Measurements from ENCODE around the gene PTPRB.

Gene PTPRB

GRCh38 chr12:70643939-70644338 lies 6.7 kb upstream of the PTPRB start:
- no peak for DNase-seq (ENCODE audit: low spot score)

DNA sequence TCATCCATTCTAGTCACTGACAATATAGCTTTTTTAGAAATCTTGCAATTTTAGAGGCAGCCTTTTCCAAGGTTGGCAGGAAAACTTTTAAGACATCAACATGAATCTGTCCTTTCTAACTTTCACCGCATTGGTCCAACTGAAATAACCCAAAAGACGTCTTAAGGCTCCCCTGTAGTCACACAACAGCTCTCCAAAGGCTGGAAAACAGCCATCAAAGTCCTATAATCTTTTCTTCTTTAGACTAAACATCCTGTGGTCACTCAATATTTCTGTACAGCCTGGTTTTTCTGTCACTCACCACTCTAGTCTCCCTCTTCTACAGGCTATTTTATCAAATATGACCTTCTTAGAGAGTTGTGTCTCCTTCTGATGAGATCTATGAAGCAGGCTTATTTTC lies 4.5 kb upstream of the PTPRB start:
- DNase-seq (ENCODE audit: low spot score), result no peak

DNA sequence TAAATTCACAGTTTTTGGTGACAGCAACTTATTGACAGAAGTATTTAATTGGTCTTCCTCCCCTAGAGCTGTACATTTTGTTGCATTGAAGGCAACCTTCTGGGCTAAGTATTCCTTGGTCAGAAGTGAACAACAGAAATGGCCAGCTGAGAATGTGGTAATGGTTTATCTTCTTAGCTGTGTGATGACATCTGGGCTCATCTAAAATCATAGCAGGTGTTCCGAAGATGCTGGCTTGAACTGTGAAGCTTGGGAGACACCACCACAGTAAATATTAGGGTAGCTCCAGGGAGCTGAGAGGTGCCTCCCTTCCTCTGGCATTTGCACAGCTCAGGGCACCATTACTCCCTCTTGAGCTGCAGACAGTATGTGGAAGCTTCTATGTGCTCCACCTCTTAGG lies 3.7 kb upstream of the PTPRB start:
- no peak for DNase-seq (ENCODE audit: low spot score)

DNA sequence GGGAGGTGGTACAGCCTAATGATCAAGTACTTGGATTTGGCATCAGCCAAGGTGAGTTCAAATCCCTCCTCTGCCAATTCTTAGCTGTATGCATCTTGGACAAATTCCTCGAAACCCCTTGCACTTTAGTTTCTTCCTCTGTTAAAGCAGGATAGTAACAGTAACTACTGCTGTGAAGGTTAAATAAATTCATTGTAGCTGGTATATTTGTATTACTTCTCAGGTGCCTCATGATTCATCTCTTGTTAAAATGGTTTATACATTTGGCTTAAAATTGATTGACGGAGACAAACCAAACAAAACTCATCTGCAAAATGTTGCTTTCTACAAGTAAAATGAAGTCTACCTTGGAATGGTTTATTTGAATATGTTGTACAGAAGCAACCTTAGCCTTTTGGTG lies 2.3 kb upstream of the PTPRB start:
- DNase-seq (ENCODE audit: low spot score), result no peak

DNA sequence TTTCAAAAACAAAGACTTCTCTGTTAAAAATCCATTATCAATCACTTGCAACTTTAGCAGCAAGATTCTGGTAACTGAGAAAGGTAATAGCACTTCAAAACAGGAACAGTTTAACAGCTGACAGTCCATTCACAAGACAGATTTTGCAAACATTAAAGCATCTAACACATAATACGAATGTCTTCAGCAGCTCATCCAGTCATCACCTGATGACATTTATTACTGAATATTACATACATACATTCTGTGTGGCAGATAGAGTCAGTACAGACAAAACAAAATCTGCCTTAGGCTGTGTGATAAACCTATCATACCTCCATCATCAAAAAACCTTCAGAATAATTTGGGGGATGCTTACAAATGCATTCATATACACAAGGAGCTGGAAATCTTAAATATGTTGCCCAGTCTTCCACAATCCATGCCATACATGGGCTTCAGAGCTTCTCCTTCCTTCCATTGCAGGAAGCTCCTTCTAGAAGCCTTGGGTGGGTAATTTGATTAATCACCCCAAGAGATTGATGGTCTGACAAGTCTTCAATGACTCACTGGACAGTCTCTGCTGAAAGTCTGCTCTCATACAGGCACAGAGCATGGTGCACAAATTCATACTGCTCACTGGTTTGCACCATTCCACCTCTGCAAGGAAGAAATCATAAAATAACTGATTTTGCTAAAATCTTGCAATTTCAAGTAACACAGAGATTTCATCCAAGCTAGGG lies 1.6 kb upstream of the PTPRB start:
- no peak for DNase-seq (ENCODE audit: low spot score)

GRCh38 chr12:70635755-70636154 lies 1.5 kb downstream of the PTPRB start:
- DNase-seq (ENCODE audit: low spot score), result no peak

- no peak for DNase-seq (ENCODE audit: low spot score)
These were observed 8.3 kb downstream of the PTPRB start for GRCh38 chr12:70628701-70629480.

DNA sequence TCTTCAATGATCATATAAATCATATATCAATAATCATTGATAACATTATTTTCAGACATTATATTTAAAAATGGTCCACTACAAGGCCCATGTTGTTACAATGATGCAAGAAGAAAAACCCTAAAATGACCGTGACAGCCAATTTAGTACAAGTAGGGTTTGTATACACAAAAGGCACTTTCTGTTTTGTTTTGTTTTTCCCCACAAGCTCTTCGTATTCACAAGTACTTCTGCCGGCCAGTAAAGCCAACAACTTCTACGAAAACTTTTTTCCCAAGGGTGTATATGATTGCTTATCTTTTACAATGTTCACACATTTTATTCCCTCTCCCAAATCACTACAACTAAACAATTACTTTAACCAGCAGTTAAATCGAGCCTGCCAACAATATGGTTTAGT lies 9.6 kb downstream of the PTPRB start:
- DNase-seq (ENCODE audit: low spot score), result no peak

DNA sequence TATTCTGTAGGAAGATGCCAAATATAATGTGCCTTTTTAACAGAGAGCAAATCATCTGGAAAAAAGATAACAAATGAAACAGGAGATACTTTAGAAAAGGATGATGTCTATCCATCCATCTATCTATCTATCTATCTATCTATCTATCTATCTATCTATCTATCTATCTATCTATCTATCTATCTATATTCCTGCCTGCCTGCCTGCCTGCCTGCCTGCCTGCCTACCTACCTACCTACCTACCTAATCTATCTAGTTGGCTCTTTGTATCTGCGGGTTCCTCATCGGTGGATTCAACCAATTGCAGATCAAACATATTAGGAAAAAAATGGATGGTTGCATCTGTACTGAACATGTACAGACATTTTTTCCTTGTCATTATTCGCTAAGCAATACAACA lies 11.0 kb downstream of the PTPRB start:
- DNase-seq (ENCODE audit: low spot score), result no peak

GRCh38 chr12:70619471-70620152 lies 17.6 kb downstream of the PTPRB start:
- DNase-seq (ENCODE audit: low spot score), result no peak

DNA sequence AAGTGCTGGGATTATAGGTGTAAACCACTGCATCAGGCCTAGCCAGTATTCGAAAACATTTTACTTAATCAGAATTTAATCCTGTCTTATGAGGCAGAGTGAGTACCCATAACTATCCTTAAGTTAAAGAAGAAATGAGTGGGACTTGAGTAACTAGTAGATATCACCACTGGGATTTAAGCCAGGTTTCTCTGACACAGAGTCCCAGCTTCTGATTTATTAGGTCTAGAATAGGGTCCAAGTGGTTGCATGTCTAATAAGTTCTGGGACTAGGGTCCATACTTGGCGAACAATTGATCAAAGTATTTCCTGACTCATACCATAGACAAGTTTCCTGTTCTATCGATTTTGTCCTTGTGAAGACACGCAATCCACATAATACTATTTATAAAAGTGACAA lies 18.9 kb downstream of the PTPRB start:
- DNase-seq (ENCODE audit: low spot score), result no peak

- no peak for DNase-seq (ENCODE audit: low spot score)
These were observed 19.8 kb downstream of the PTPRB start for GRCh38 chr12:70617450-70617849.

DNA sequence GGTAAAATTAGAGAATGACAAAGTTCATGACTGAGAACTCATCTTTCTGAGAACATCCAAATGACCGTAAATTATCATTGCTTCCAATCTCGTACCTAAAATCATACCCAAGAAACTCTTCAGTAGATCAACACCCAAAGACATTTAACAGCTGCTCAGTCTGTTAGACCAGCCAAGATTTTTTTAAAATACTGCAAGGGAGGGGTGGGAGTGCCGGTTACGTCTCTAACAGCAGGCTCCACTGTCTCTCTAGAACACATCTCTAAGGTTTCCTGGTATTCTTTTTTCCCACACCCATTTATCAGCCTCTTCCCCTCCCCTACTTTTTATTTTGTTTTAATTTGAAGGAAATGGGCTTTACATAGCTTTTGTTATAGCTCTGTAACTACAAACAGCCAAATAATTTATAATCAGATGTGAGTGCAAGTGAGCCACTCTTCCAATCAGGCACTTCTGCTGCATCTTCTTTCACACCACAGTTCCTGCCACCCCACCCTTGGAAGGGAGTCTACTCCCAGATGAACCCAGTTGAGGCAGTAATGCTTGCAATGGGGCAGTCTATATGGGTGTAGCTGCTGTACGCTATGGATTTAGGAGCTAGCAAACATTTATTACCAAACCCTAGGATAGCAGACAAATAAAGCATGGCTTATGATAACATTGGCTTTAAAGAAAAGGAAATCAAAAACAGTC lies 21.9 kb downstream of the PTPRB start:
- DNase-seq (ENCODE audit: low spot score), result no peak

DNA sequence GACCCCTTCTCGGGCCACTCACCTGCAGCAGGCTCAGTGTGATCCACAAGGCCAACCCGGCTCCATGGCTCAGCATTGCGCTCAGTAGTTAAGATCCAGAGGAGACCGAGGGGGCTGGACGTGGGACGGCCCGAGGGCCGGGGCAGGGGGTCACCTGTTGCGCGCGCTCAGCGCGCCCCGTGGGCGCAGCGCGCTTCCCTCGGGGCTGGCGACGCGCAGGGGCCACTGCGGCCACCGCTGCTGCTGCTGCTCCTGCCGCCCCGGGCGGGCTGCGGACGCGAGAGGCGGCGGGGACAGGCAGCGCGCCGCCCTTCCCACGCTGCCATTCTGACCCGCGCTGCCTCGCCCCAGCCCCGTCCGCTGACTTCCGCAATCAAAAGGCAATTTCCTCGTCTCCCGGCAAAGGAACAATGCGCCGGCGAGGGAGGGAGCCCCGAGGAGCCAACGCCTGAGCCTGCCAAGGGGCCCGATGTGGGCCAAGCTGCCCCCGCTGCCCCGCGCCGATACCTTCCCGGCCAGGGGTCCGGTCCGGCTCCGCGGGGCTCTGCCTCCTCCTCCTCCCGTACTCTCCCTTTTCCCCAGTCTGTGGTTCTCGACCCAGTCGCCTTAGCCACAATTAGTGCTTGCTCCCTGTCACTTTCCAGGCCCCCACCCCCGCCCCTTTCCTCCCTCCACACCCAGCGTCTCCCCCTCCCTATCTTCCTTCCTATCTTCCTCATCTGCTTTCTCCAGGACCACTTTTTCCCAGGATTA lies 27.3 kb downstream of the PTPRB start:
- DNase-seq (ENCODE audit: low spot score), result peak; percentile 76

DNA sequence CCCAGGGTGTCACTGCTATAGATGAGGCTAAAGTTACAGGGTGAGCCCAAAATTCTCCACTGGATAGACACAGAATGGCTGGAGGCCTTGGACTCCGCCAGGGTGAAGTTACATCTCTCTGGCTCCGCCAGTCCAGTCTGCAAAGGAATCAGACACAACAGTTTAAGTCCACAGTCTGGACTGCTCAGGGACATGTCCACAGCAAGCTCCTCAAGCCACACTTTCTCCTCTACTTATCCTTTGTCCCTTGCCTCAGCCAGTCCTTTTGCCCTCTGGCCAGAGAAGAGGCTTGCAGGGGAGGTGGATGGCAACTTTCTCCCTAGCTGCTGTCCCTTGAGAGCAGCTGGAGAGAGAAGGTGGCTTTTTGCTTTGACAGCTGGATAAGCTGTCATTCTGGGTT lies 28.0 kb downstream of the PTPRB start:
- DNase-seq (ENCODE audit: low spot score), result peak; percentile 14

DNA sequence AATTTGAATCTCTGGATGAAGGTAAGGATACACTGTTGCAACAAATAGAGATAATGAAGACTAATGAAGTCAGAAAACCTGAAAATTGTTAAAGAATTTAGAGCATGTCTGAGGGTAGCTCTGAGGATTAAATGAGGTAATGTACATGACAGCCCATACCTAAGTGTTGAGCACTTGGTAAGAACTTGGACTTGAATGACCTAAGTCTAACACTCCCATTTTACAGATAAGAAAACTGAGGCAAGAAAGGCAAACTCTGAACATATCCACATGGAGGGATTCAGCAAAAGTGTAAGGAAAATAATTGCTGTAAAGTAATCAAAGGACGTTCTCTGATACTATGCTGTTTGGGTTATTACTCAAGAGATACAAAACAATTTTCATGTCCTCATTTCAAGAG lies 29.0 kb downstream of the PTPRB start:
- DNase-seq (ENCODE audit: low spot score), result no peak

GRCh38 chr12:70607107-70607506 lies 30.1 kb downstream of the PTPRB start:
- DNase-seq (ENCODE audit: low spot score), result no peak

GRCh38 chr12:70605976-70606375 lies 31.3 kb downstream of the PTPRB start:
- DNase-seq (ENCODE audit: low spot score), result no peak

DNA sequence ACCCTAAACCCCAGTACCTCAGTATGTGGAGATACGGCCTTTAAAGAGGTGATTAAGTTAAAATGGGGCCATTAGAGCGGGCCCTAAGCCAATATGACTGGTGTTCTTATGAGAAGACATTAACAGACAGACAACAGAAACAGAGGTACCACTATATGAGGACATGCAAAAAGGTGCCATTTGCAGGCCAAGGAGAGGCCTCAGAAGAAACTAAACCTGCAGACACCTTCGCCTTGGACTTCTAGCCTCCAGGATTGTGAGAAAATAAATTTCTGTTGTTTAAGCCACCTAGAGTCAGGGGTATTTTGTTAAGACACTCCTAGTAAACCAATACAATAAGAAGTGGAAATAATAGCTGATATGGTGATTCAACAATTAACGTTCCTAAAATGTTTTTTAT lies 32.6 kb downstream of the PTPRB start:
- no peak for DNase-seq (ENCODE audit: low spot score)

- no peak for DNase-seq (ENCODE audit: low spot score)
These were observed 34.2 kb downstream of the PTPRB start for GRCh38 chr12:70603044-70603443.

- no peak for DNase-seq (ENCODE audit: low spot score)
These were observed 38.6 kb downstream of the PTPRB start for GRCh38 chr12:70598467-70599193.
